ENCODE results near the gene ZSWIM1.

- no peak for TF ChIP-seq CTCF (IDR thresholded peaks at IDR 0.05)
- TF ChIP-seq TCF7 (CRISPR knock-in tag; IDR thresholded peaks at IDR 0.05; ENCODE audit: low read depth), result no peak
- no peak for TF ChIP-seq MLX (CRISPR knock-in tag; IDR thresholded peaks at IDR 0.05)
- TF ChIP-seq PRDM15 (CRISPR knock-in tag; IDR thresholded peaks at IDR 0.05), result no peak
- no peak for TF ChIP-seq NR3C1 (CRISPR knock-in tag; conservative IDR thresholded peaks at IDR 0.05; ENCODE audit: low read depth)
- TF ChIP-seq USF2 (CRISPR knock-in tag; IDR thresholded peaks at IDR 0.05), result no peak
- TF ChIP-seq HMGXB4 (CRISPR knock-in tag; IDR thresholded peaks at IDR 0.05), result no peak
- no peak for TF ChIP-seq NFYB (CRISPR knock-in tag; conservative IDR thresholded peaks at IDR 0.05; ENCODE audit: low read depth)
- TF ChIP-seq SP1 (CRISPR knock-in tag; conservative IDR thresholded peaks at IDR 0.05), result no peak
- TF ChIP-seq CREB1 (CRISPR knock-in tag; IDR thresholded peaks at IDR 0.05), result no peak
- TF ChIP-seq IRF1 (CRISPR knock-in tag; IDR thresholded peaks at IDR 0.05), result no peak
- no peak for TF ChIP-seq NR2C2 (CRISPR knock-in tag; IDR thresholded peaks at IDR 0.05)
- TF ChIP-seq MAX (CRISPR knock-in tag; IDR thresholded peaks at IDR 0.05), result no peak
- TF ChIP-seq AR (CRISPR knock-in tag; IDR thresholded peaks at IDR 0.05), result no peak
Measured at GRCh38 chr20:45924391-45925261, 43.6 kb downstream of the ZSWIM1 start.

Measured in WTC11 (cell line).